BLaER1 (cell line): Measurements from ENCODE around the gene PRSS36.
"Not testable (repeated sequence)": the region's sequence is repeated elsewhere in the genome, so short reads cannot be mapped to it uniquely, and the experiment has no call there.

Source experiments
- H3K27ac ChIP-seq: shearing (Covaris generic); formaldehyde crosslinking; 2 replicates; pipeline ENCODE4 v1.8.1; 2022
- H3K27me3 ChIP-seq: shearing (Covaris generic); formaldehyde crosslinking; 2 replicates; pipeline ENCODE4 v1.8.1; 2022
- H3K36me3 ChIP-seq: shearing (Covaris generic); formaldehyde crosslinking; 2 replicates; pipeline ENCODE4 v1.8.1; 2022
- H3K4me1 ChIP-seq: shearing (Covaris generic); formaldehyde crosslinking; 2 replicates; pipeline ENCODE4 v1.8.1; 2022
- H3K4me2 ChIP-seq: shearing (Covaris generic); formaldehyde crosslinking; 2 replicates; pipeline ENCODE4 v1.8.1; 2022
- H3K4me3 ChIP-seq: shearing (Covaris generic); formaldehyde crosslinking; 2 replicates; pipeline ENCODE4 v1.8.1; 2022
- H3K9ac ChIP-seq: shearing (Covaris generic); formaldehyde crosslinking; 2 replicates; pipeline ENCODE4 v1.8.1; 2022
- H3K9me3 ChIP-seq: shearing (Covaris generic); formaldehyde crosslinking; 2 replicates; pipeline ENCODE4 v1.8.1; 2022
- H4K20me1 ChIP-seq: shearing (Covaris generic); formaldehyde crosslinking; 2 replicates; pipeline ENCODE4 v1.8.1; 2022
- Cebpa-rat ChIP-seq: shearing (Covaris generic); IDR thresholded peaks from 2 replicates; pipeline ENCODE4 v1.8.1; 2022

Gene PRSS36

DNA sequence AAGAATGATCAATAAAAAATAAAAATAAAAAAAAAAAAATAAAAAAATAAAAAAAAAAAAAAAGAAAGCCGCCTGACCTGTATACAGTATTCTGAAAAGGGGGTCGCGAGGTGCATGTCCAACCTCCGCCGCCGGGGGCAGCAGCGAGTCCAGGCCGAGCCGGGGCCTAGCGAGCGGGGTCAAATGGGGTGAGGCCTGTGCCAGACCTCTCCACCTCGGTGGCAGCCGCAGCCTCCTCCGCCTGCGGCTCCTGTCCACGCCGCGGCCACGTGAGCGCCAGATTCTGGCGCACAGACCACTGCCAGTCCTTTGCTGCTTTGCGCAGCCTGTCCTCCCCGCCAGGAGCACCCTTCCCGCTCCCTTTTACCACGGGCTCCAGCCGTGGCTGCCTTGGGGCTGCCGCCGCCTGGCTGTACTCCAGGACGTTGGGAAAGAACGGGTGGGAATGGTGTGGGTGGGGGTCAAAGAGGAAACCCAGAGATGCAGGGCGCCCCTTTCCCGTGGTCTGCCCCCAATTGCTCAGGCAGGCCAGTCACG, 44.1 kb downstream of the PRSS36 start:
- Histone ChIP-seq H3K36me3 (peaks cover 17% of the 10 kb centered on the region), H3K27ac (peak overlapping the region; percentile 75), H3K4me1 (peaks cover 40% of the 10 kb centered on the region), H4K20me1 (no peaks in the 10 kb centered on the region), H3K9me3 (no peaks in the 10 kb centered on the region), H3K4me3 (no peak overlapping the region), H3K27me3 (no peaks in the 10 kb centered on the region), H3K4me2 (peak overlapping the region; percentile 42), H3K9ac (no peak overlapping the region)
- TF ChIP-seq Cebpa-rat: no peak

DNA sequence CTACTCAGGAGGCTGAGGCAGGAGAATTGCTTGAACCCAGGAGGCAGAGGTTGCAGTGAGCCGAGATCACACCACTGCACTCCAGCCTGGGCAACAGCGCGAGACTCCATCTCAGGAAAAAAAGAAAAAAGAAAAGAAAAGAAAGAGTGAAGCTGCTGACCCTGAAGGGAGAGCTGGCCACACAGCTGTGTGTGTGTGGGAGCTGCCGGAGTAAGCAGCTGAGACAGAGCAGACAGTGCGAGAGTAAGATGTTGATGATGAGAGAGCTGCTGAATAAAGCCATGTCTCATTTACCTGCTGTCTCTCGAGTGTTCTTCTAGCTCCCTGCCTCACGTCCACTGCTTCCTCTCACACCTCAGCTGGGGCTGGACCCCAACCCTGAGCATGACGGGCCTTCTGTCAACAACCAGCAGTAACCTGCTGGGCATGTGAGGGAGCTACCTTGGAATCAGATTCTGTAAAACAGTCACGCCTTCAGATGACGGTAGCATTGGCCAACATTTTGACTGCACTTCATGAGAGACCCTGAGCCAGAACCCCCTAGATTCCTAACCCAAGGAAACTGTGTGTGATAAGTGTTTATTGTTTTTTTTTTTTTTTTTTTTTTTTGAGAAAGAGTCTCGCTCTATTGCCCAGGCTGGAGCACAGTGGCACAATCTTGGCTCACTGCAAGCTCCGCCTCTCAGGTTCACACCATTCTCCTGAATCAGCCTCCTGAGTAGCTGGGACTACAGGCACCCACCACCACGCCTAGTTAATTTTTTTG, 48.8 kb downstream of the PRSS36 start:
- H3K9me3 ChIP-seq, H3K27ac ChIP-seq, H3K27me3 ChIP-seq, H3K36me3 ChIP-seq, H4K20me1 ChIP-seq, H3K9ac ChIP-seq, H3K4me3 ChIP-seq, H3K4me1 ChIP-seq, H3K4me2 ChIP-seq: not testable (repeated sequence)

DNA sequence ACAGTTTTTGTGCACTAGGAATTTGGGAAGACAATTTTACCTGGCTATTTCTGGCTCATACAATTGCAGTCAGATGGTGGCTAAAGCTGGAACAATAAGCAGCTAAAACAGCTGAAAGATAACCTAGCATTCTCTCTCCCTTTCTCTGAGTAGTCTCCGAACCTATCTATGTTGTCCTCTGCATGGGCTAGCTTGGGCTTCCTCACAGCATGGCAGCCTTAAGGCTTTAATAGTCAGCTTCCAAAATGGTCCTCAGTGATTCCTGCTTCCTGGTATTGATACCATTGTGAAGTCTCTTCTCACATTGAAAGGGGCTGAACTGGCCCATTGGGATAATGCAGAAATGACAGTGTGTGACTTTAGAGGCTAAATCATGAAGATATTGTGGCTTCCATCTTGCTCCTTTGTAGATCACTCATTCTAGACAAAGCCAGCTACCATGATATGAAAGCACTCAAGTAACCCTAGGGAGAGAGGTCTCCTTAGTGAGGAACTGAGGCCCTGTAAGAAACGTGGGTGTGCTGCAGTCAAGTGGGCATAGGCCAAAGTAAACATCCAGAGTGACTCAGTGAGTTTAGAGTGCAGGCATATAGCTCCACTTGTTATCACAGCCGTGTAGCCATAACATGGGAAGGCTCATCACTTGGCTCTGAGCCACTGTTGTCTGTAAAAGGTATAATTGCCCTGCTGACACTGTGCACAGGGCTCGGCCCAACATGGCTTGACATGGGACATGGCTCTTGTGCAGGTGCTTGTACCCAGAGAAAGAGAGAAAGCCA, 49.8 kb downstream of the PRSS36 start:
- no peaks in the 10 kb centered on the region for H3K9me3 ChIP-seq
- peaks cover 14% of the 10 kb centered on the region for H3K4me1 ChIP-seq
- no peak overlapping the region for H3K4me3 ChIP-seq
- no peak overlapping the region for H3K27ac ChIP-seq
- TF ChIP-seq Cebpa-rat: no peak
- no peaks in the 10 kb centered on the region for H3K36me3 ChIP-seq
- no peak overlapping the region for H3K4me2 ChIP-seq
- H3K9ac ChIP-seq: no peak overlapping the region
- no peaks in the 10 kb centered on the region for H3K27me3 ChIP-seq
- H4K20me1 ChIP-seq: no peaks in the 10 kb centered on the region

DNA sequence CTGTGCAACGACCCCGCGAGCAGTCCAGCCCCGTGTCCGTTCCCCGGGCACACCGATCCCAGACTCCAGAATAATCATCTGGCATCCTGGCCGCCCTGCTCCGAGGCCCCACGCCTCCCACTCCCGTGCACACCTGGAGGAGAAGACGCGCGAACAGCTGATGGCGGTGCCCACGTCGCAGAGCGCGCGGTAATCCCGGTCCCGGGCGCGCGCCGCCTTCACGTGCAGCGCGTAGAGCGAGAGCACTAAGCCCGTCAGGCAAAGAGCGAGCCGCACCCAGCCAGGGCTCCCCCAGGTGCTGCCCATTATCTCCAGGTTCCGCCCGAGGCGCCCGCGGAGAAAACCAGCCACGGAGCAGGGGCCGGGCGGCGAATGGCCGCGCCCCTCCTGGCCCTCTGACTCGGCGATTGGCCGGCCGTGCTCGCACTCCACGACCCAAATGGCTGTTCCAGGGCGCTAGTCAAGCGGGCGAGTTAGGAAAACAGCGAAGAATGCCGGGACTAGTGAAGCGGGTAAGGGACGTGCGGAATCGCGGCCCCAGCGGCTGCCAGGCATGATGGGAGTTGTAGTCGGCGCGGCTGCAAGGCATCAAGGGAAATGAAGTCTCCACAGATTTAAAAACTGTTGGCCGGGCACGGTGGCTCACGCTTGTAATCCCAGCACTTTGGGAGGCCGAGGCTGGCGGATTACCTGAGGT, 55.3 kb downstream of the PRSS36 start, which contains the start of gene VKORC1:
Gene VKORC1, minus strand, starts transcription at position 374 of the 697 bp plus-strand sequence. Its CDS starts 68 bp downstream, at position 306.
- peak within 1 kb of the TSS; percentile 95 for H3K4me3 ChIP-seq
- H3K27ac ChIP-seq: peak within 1 kb of the TSS; percentile 85
- no peak for TF ChIP-seq Cebpa-rat
- H4K20me1 ChIP-seq: peaks cover 20% of the 10 kb centered on the region; the same call in 1 of the 2 replicates
- peaks cover 30% of the 10 kb centered on the region for H3K36me3 ChIP-seq
- peaks cover 30% of the 10 kb centered on the region for H3K4me1 ChIP-seq
- H3K4me2 ChIP-seq: peak within 1 kb of the TSS; percentile 96
- no peaks in the 10 kb centered on the region for H3K27me3 ChIP-seq
- no peaks in the 10 kb centered on the region for H3K9me3 ChIP-seq
- H3K9ac ChIP-seq: peak within 1 kb of the TSS; percentile 92

DNA sequence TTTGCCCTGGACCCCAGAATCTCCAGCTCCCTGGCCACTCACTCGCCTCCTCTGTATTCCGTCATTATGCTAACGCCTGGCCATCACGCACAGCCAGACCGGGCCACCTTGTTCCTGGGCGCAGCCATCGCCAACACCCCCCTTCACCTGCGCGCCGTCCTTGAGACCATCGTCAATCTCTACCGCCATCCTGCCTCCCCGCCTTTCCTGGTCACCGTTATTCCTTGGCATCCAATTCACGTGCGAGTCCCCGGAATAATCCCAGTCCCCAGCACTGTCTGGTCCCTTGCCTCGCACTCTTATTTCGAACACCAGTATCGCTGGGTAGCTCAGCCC, 55.8 kb downstream of the PRSS36 start:
- H3K9ac ChIP-seq: peak overlapping the region; percentile 92
- peak overlapping the region; percentile 96 for H3K4me2 ChIP-seq
- no peak for TF ChIP-seq Cebpa-rat
- H4K20me1 ChIP-seq: peaks cover 23% of the 10 kb centered on the region
- peak overlapping the region; percentile 85 for H3K27ac ChIP-seq
- peaks cover 35% of the 10 kb centered on the region for H3K36me3 ChIP-seq
- no peaks in the 10 kb centered on the region for H3K27me3 ChIP-seq
- H3K4me1 ChIP-seq: peaks cover 30% of the 10 kb centered on the region
- no peaks in the 10 kb centered on the region for H3K9me3 ChIP-seq
- H3K4me3 ChIP-seq: peak overlapping the region; percentile 95

DNA sequence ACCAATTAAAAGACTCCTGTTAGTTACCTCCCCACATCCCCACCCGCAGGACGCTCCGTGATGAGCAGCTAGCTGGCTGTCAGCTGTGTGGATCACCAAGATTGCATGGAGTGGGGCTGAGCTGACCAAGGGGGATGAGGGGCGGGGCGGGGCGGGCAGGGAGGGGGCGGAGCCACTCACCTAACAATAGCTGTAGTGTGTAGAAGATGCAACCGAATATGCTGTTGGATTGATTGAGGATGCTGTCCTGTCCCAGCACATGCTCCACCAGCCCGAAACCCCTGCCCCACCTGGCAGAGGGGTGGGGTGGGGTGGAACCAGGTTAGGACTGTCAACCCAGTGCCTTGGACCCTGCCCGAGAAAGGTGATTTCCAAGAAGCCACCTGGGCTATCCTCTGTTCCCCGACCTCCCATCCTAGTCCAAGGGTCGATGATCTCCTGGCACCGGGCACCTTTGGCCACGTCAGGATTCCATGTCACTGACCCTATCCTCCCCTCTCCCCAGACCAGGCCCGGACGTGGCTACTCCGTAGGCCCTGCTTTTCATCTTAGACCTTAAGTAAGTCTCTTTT, 56.6 kb downstream of the PRSS36 start:
- no peak overlapping the region for H3K27ac ChIP-seq
- TF ChIP-seq Cebpa-rat: no peak
- peaks cover 32% of the 10 kb centered on the region for H4K20me1 ChIP-seq
- H3K9ac ChIP-seq: peak overlapping the region; percentile 92
- peaks cover 30% of the 10 kb centered on the region for H3K4me1 ChIP-seq
- H3K36me3 ChIP-seq: peaks cover 43% of the 10 kb centered on the region
- H3K9me3 ChIP-seq: no peaks in the 10 kb centered on the region
- H3K27me3 ChIP-seq: no peaks in the 10 kb centered on the region
- peak overlapping the region; percentile 95 for H3K4me3 ChIP-seq
- H3K4me2 ChIP-seq: peak overlapping the region; percentile 96

DNA sequence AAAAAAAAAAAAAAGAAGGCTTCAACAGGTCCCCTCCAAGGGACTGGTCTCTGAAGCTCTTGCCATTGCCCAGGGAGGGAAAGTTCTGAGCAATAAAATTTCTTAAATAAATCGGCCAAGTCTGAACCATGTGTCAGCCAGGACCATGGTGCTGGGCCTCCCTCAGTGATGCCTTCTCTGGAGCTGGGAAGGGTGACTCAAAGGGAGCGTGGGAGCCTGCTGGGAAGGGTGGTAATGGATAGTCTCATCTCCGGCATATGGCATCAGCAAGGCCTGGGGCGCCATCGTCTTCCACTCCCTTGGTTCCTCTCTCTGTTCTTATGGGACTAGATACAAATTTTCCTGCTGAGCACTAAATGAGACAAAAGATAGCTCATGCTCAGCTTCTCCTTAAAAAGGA, 57.5 kb downstream of the PRSS36 start:
- Histone ChIP-seq H3K4me2 (no peak overlapping the region; the same call in 1 of the 2 replicates), H3K9ac (no peak overlapping the region), H4K20me1 (peaks cover 40% of the 10 kb centered on the region), H3K9me3 (no peaks in the 10 kb centered on the region), H3K36me3 (peaks cover 52% of the 10 kb centered on the region), H3K27me3 (no peaks in the 10 kb centered on the region), H3K4me1 (peaks cover 30% of the 10 kb centered on the region), H3K27ac (no peak overlapping the region), H3K4me3 (no peak overlapping the region)
- no peak for TF ChIP-seq Cebpa-rat

DNA sequence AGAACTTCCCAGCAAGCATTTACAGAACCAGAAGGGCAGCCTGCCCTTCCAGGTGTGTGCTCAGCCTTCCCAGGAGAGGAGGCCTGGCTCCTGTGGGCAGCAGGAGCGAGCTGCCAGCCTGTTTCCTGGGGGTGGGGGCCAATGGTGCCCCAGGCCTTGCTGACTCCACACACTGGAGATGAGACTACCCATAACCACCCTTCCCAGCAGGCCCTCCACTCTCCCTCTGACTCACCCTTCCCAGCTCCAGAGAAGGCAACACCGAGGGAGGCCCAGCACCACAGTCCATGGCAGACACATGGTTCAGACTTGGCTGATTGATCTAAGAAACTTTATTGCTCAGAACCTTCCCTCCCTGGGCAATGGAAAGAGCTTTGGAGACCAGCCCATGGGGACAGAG, 59.3 kb downstream of the PRSS36 start:
- H4K20me1 ChIP-seq: peaks cover 58% of the 10 kb centered on the region
- peaks cover 70% of the 10 kb centered on the region for H3K36me3 ChIP-seq
- H3K4me1 ChIP-seq: peaks cover 21% of the 10 kb centered on the region
- no peak for TF ChIP-seq Cebpa-rat
- no peak overlapping the region for H3K4me2 ChIP-seq
- H3K9ac ChIP-seq: no peak overlapping the region
- no peaks in the 10 kb centered on the region for H3K9me3 ChIP-seq
- no peak overlapping the region for H3K27ac ChIP-seq
- no peaks in the 10 kb centered on the region for H3K27me3 ChIP-seq
- no peak overlapping the region for H3K4me3 ChIP-seq

DNA sequence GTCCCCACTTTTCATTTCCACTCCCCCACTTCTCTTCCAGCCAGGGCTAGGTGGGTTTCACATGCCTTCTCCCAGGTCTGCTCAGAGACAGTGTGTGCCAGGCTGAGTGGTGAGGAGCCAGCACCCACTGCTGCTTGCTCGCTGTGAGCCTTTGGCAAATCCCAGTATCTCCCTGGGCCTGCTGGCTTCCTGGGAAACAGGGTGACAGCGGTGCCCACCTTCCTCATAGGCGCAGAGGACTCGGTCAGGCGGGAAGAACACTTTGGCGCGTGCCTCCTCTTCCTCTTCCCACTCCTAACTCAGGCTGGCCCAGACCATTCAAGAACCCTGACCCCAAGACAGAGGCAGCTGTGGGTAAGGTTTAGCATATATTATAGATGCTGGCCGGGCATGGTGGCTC, 60.7 kb downstream of the PRSS36 start:
- Histone ChIP-seq H3K27me3 (no peaks in the 10 kb centered on the region), H4K20me1 (peaks cover 72% of the 10 kb centered on the region), H3K4me1 (peaks cover 15% of the 10 kb centered on the region), H3K36me3 (peaks cover 84% of the 10 kb centered on the region), H3K4me3 (no peak overlapping the region), H3K27ac (no peak overlapping the region), H3K9me3 (no peaks in the 10 kb centered on the region), H3K4me2 (no peak overlapping the region), H3K9ac (no peak overlapping the region)
- no peak for TF ChIP-seq Cebpa-rat
